H1 (cell line): ENCODE results near the gene FKBP1A.

Source experiments
- ATF3 ChIP-seq: IDR thresholded peaks from 2 replicates; pipeline ENCODE4 v1.6.1; 2011; ENCODE audit warnings: low read depth, mild to moderate bottlenecking, low read length; ENCODE audit not compliant: insufficient read depth
- EP300 ChIP-seq, 2 experiments: IDR thresholded peaks; 1 replicate in 1 of 2; 2 replicates in 1 of 2; pipeline ENCODE4 v1.6.1; 2011 to 2012; ENCODE audit warnings: low read depth in 2 of 2, low read length in 2 of 2, mild to moderate bottlenecking in 2 of 2, borderline replicate concordance in 1 of 2, inconsistent platforms in 1 of 2, moderate library complexity in 1 of 2
- FOSL1 ChIP-seq: IDR thresholded peaks from 2 replicates; pipeline ENCODE4 v1.6.1; 2011; ENCODE audit warnings: mild to moderate bottlenecking, low read depth, low read length, moderate library complexity; ENCODE audit not compliant: insufficient read depth
- JUN ChIP-seq: IDR thresholded peaks from 2 replicates; pipeline ENCODE4 v1.6.1; 2011; ENCODE audit warnings: low read depth, mild to moderate bottlenecking, improper control_type of control experiment, low read length
- MAX ChIP-seq: IDR thresholded peaks from 2 replicates; pipeline ENCODE4 v1.6.1; 2012; ENCODE audit warnings: inconsistent platforms
- POLR2A ChIP-seq, 2 experiments: IDR thresholded peaks; 1 replicate in 1 of 2; 2 replicates in 1 of 2; pipeline ENCODE4 v1.6.1; 2011; ENCODE audit warnings: low read depth in 2 of 2, low read length in 2 of 2, mild to moderate bottlenecking in 2 of 2; ENCODE audit errors: control extremely low read depth in 1 of 2
- POLR2AphosphoS5 ChIP-seq: IDR thresholded peaks from 2 replicates; pipeline ENCODE4 v1.6.1; 2011; ENCODE audit warnings: low read depth, low read length
- RAD21 ChIP-seq, 2 experiments: IDR thresholded peaks in 1 of 2; conservative IDR thresholded peaks in 1 of 2; 2 replicates each; pipeline ENCODE4 v1.6.1; 2011; ENCODE audit warnings: low read depth in 2 of 2, low read length in 2 of 2, improper control_type of control experiment in 1 of 2, inconsistent platforms in 1 of 2, mild to moderate bottlenecking in 1 of 2, moderate library complexity in 1 of 2
- SRF ChIP-seq: IDR thresholded peaks from 2 replicates; pipeline ENCODE4 v1.6.1; 2011; ENCODE audit warnings: mild to moderate bottlenecking, low read depth, low read length, moderate library complexity
- SUZ12 ChIP-seq: fragments of 200-600 bp; sonication (generic); IDR thresholded peaks from 2 replicates; pipeline ENCODE4 v1.6.1; 2012; ENCODE audit warnings: mild to moderate bottlenecking, inconsistent platforms, low read length, moderate library complexity, mixed read lengths
- YY1 ChIP-seq: IDR thresholded peaks from 2 replicates; pipeline ENCODE4 v1.6.1; 2011; ENCODE audit warnings: low read depth, mild to moderate bottlenecking, low read length
- TF ChIP-seq, protein P1 (sequence below), 3 experiments: IDR thresholded peaks; 1 replicate in 2 of 3; 2 replicates in 1 of 3; pipeline versions ENCODE4 v1.5.1 to v1.6.1; 2011; ENCODE audit warnings: low read length in 3 of 3, mild to moderate bottlenecking in 3 of 3, inconsistent platforms in 2 of 3, low read depth in 1 of 3, moderate library complexity in 1 of 3; ENCODE audit not compliant: insufficient read depth in 1 of 3; ENCODE audit errors: control extremely low read depth in 1 of 3
- TF ChIP-seq, protein P2 (sequence below): IDR thresholded peaks from 2 replicates; pipeline ENCODE4 v1.6.1; 2011; ENCODE audit warnings: low read length, improper control_type of control experiment

DNA sequence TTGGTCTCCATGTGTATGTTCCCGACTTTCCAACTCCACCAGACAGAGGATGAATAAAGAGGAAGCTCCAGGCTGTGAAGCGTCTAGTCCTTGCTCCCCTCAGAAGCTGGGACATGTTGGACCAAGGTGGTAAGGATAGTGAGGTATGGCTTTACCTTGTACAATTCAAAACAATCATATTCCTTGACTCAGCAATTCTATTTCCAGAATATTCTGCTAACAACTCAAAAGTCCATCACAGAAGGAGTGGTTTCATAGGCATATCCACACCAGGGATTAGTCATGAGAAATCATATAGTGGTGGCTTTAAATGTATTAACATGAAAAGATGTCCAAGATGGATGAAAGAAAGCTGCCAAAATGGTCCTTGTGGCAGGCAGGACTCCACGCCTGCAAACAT lies 19.8 kb downstream of the FKBP1A start:
- TF ChIP-seq, protein P1, sequence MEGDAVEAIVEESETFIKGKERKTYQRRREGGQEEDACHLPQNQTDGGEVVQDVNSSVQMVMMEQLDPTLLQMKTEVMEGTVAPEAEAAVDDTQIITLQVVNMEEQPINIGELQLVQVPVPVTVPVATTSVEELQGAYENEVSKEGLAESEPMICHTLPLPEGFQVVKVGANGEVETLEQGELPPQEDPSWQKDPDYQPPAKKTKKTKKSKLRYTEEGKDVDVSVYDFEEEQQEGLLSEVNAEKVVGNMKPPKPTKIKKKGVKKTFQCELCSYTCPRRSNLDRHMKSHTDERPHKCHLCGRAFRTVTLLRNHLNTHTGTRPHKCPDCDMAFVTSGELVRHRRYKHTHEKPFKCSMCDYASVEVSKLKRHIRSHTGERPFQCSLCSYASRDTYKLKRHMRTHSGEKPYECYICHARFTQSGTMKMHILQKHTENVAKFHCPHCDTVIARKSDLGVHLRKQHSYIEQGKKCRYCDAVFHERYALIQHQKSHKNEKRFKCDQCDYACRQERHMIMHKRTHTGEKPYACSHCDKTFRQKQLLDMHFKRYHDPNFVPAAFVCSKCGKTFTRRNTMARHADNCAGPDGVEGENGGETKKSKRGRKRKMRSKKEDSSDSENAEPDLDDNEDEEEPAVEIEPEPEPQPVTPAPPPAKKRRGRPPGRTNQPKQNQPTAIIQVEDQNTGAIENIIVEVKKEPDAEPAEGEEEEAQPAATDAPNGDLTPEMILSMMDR (IDR thresholded peaks at IDR 0.05; ENCODE audit: control extremely low read depth in 1 of 3, insufficient read depth in 1 of 3, low read depth in 1 of 3, low read length in 3 of 3), result no peak
- TF ChIP-seq YY1, result no peak
- no peak for TF ChIP-seq POLR2A (IDR thresholded peaks at IDR 0.05; ENCODE audit: control extremely low read depth in 1 of 2, low read depth in 2 of 2, low read length in 2 of 2)
- TF ChIP-seq MAX, result no peak
- no peak for TF ChIP-seq JUN
- no peak for TF ChIP-seq FOSL1
- TF ChIP-seq POLR2AphosphoS5, result no peak
- TF ChIP-seq EP300 (IDR thresholded peaks at IDR 0.05; ENCODE audit: borderline replicate concordance in 1 of 2, low read depth in 2 of 2, low read length in 2 of 2), result no peak
- no peak for TF ChIP-seq SRF
- TF ChIP-seq ATF3, result no peak
- no peak for TF ChIP-seq RAD21 (IDR thresholded peaks at IDR 0.05 in 1 of 2, conservative IDR thresholded peaks at IDR 0.05 in 1 of 2; ENCODE audit: low read depth in 2 of 2, low read length in 2 of 2)
- TF ChIP-seq, protein P2, sequence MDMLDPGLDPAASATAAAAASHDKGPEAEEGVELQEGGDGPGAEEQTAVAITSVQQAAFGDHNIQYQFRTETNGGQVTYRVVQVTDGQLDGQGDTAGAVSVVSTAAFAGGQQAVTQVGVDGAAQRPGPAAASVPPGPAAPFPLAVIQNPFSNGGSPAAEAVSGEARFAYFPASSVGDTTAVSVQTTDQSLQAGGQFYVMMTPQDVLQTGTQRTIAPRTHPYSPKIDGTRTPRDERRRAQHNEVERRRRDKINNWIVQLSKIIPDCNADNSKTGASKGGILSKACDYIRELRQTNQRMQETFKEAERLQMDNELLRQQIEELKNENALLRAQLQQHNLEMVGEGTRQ, result no peak
- TF ChIP-seq SUZ12, result no peak
